AG04450 (cell line): ENCODE data around the gene FAM131C. TPM values are rescaled to one million over a fixed set of nuclear protein-coding genes. Genes with fewer than 3 reads are reported as not detected.
"Not testable (repeated sequence)": the region's sequence is repeated elsewhere in the genome, so short reads cannot be mapped to it uniquely, and the experiment has no call there.

Experiments used
- CTCF ChIA-PET: fragments of 300-600, 350-600 bp; formaldehyde crosslinking; extraction: SDS; loops from one replicate; lab custom pipeline; 2022; ENCODE audit warnings: antibody characterized with exemption, inconsistent platforms; lab: Charles Lee
- POLR2A ChIA-PET: fragments of 350-600 bp; formaldehyde crosslinking; extraction: SDS; loops from one replicate; lab custom pipeline; 2021; ENCODE audit warnings: antibody characterized with exemption, inconsistent platforms; lab: Yijun Ruan, JAX
- DNase-seq: peaks from one replicate; pipeline ENCODE4 v3.0.0-alpha.2; 2011; ENCODE audit warnings: low read depth, low spot score
- H3K27ac ChIP-seq: one replicate; pipeline ENCODE4 v1.5.1; 2012; ENCODE audit warnings: low read depth, low read length, control low read depth
- H3K27me3 ChIP-seq: one replicate; pipeline ENCODE4 v1.6.0; 2012; ENCODE audit warnings: low read length; ENCODE audit not compliant: control insufficient read depth, insufficient read depth
- H3K4me3 ChIP-seq: 2 replicates; pipeline ENCODE4 v1.5.1; 2011; ENCODE audit warnings: mild to moderate bottlenecking, low read depth, low read length, control low read depth
- H3K9me3 ChIP-seq: 2 replicates; pipeline ENCODE4 v1.5.1; 2012; ENCODE audit warnings: low read length; ENCODE audit not compliant: control insufficient read depth, insufficient read depth
- polyA plus RNA-seq: library from polyadenylated mRNA; depleted of rRNA; stranded (reverse); fragments of >200 nt; gene quantifications from 2 replicates; pipeline ENCODE4 v1.2.3, GENCODE V29; 2011
- TF ChIP-seq, protein P1 (sequence below): IDR thresholded peaks from 2 replicates; pipeline ENCODE4 v1.5.1; 2011; ENCODE audit warnings: low read depth, low read length, control low read depth, inconsistent platforms

The FAM131C gene
- polyA plus RNA-seq, 1 experiment: 0.20 TPM

DNA sequence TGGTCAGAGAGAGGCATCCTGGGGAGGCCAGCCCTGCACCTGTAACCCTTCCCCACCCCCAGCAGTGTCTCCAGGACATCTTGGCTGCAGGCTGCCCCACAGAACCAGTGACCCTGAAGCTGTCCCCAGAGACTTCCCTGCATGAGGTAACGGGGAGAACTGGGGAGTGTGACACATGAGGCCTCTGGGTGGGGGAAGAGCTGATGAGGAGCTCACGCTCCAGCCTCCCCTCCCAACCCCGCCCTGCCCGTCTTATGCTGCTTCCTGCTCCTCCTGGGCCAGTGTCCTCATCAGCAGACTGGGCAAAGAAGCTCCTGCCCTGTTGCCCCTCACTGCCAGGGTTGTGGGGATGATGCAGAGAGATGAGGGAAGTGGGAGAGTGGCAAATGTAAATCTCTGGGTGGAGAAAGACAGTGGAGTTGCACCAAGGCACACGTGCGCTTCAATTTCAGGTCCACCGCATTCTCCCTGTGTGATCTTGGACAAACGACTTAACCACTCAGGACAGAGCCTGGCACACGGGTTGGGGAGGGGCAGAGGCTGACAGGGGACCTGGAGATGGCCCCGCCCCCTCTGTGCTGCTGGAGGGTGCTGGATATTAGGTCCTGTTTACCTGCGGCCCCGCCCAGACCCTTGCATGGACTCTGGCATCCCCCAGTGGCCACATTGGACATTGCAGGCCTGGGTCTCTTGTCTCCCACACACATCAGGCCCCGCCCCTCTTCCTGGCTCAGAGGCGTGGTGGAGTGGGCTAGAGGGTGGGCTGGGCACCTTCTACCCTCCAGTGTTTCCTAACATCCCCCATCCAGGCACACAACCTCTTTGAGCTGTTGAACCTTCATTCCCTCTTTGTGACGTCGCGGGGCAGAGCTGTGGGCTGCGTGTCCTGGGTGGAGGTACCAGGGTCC, 17.6 kb downstream of the FAM131C start:
- ChIA-PET POLR2A (no interaction called here), CTCF (interaction anchor here (0.5 to 1.7 kb wide), 18 partner anchors 8 to 344 kb away, joined by 3 to 14 read pairs (median 4); partner anchors contain the start of gene HSPB7)
- Histone ChIP-seq H3K27me3 (peaks cover 10% of the 10 kb centered on the region), H3K4me3 (no peak overlapping the region), H3K27ac (no peak overlapping the region), H3K9me3 (no peaks in the 10 kb centered on the region)
- TF ChIP-seq, protein P1, sequence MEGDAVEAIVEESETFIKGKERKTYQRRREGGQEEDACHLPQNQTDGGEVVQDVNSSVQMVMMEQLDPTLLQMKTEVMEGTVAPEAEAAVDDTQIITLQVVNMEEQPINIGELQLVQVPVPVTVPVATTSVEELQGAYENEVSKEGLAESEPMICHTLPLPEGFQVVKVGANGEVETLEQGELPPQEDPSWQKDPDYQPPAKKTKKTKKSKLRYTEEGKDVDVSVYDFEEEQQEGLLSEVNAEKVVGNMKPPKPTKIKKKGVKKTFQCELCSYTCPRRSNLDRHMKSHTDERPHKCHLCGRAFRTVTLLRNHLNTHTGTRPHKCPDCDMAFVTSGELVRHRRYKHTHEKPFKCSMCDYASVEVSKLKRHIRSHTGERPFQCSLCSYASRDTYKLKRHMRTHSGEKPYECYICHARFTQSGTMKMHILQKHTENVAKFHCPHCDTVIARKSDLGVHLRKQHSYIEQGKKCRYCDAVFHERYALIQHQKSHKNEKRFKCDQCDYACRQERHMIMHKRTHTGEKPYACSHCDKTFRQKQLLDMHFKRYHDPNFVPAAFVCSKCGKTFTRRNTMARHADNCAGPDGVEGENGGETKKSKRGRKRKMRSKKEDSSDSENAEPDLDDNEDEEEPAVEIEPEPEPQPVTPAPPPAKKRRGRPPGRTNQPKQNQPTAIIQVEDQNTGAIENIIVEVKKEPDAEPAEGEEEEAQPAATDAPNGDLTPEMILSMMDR: peak; percentile 96
- peak; percentile 15 for DNase-seq

DNA sequence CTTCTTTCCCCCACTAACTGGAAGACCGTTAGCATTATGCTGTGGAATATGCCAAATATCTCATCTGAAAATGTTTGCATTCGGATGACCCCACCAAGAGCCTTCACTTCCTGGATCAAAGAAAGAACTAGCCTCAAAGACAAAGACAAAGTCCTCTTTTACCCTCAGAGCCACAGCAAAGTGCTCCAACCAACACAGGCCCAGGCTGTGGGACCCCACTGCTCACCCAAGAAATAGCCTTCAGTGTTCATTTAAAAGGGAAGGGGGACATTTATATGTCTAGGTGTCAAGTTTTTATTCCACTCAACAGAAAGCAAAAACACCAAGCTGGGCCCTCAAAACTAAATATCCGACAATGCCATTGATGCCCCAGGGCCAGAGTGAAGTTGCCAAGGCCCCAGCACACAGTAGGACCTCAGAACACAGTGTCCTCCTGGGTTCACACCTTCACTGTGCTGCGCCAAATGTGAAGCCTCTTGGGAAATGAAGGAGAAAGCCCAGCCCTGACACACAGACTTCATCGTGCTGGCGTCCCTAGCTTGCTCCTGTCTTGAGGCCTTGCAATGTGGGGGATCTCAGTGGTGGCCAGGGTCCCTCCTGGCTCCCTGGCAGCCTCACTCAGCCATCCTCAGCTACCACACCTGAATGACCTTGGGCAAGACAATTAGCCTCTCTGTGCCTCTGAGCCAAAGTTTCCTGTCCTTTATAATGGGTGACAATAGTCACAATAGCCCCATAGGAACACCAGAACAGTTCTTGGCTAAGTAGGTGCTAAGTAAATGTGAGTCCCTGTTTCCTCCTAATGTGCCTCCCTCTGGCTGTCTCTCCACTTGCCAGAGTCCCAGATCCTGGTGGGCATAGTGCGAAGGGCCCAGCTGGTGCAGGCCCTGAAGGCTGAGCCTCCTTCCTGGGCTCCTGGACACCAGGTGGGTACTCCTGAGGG, 18.6 kb downstream of the FAM131C start:
- Histone ChIP-seq H3K27me3 (peaks cover 10% of the 10 kb centered on the region), H3K9me3 (no peaks in the 10 kb centered on the region), H3K27ac (no peak overlapping the region), H3K4me3 (no peak overlapping the region)
- TF ChIP-seq, protein P1: no peak
- CTCF ChIA-PET: interaction anchor here (0.5 to 1.7 kb wide), 13 partner anchors 8 to 263 kb away, joined by 3 to 14 read pairs (median 4); no protein-coding TSS in a partner anchor
- POLR2A ChIA-PET: no interaction called here
- no peak for DNase-seq

DNA sequence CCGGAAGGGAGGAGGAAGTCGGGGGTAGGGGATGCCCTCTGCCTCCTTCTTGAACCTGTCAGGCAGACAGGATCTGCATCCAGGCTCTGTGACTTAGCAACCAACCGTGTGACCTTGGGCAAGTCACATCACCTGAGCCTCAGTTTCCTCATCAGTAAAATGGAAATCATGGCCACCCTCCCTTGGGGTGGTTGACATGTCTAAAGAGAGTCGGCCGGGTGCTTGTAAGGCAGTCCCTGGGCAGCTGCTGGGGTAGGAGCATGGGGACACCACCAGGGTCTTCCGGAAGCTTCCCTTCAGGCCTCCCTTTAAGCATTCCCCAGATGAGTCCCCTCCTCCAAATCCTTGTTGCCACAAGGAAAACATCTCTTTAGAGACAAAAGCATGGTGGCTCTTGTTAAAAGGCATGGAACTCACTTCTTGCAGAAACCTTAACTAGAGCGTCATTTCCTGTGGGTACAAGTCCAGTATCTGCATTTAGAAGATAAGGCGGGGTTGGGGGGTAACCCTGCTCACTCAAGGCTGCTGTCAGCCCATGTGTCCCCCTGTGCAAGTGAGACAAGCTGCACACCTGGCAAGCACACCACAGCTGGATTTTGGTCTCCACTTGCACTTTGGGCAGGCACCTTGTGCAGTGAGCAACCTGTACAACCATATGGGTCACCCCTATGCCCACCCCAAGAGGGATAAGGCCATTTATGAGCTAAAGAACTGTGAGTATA, 19.5 kb downstream of the FAM131C start:
- DNase-seq: no peak
- TF ChIP-seq, protein P1: no peak
- H3K27ac ChIP-seq: no peak overlapping the region
- H3K4me3 ChIP-seq: no peak overlapping the region
- no peaks in the 10 kb centered on the region for H3K9me3 ChIP-seq
- CTCF ChIA-PET: interaction anchor here (0.6 to 1.3 kb wide), 4 partner anchors 9 to 47 kb away, joined by 3 to 5 read pairs (median 4); no protein-coding TSS in a partner anchor
- H3K27me3 ChIP-seq: peaks cover 10% of the 10 kb centered on the region
- POLR2A ChIA-PET: no interaction called here

DNA sequence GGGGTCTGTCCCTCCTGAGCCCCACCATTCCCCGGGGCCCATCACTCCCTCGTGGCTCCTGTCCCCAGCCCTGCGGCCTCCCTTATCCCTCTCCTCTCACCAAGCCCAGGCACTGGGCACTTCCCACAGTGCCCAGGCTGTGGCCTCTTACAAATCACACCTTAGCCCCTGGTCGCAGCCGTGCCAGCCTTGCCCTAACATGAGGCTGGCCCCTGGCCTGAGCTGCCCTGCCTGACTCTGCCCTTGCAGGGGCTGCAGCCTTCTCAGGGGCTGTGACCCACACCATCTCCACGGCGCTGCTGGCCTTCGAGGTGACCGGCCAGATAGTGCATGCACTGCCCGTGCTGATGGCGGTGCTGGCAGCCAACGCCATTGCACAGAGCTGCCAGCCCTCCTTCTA, 21.5 kb downstream of the FAM131C start:
- H3K9me3 ChIP-seq, H3K27ac ChIP-seq, POLR2A ChIA-PET, H3K4me3 ChIP-seq, DNase-seq, CTCF ChIA-PET: not testable (repeated sequence)
- H3K27me3 ChIP-seq: peaks cover 10% of the 10 kb centered on the region

DNA sequence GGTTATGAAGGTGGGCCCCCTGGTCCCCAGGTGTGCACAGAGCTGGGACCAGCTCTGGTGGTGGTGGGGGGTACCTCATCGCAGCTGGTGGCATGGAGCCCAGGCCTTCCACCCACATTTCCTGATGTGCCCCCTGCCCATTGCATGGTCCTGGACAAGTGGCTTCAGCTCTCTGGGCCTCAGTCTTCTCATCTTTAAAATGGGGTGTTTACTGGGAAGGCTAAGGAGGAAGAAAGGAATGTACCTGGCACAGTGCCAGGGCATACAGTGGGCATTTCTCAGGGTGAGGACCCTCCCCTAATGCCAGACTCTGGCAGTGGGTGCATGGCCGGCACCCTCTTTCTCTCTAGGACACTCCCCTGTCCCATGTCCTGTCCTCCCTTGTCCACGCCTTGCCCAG, 22.4 kb downstream of the FAM131C start:
- ChIA-PET POLR2A (no interaction called here), CTCF (no interaction called here)
- DNase-seq: no peak
- TF ChIP-seq, protein P1: no peak
- no peak overlapping the region for H3K4me3 ChIP-seq
- H3K27me3 ChIP-seq: peaks cover 10% of the 10 kb centered on the region
- H3K9me3 ChIP-seq: no peaks in the 10 kb centered on the region; the same call in 1 of the 2 replicates
- no peak overlapping the region for H3K27ac ChIP-seq
